K562 (cell line): Measurements from ENCODE around the gene MAP3K2. TPM values are rescaled to one million over a fixed set of nuclear protein-coding genes. Genes with fewer than 3 reads are reported as not detected.

ENCODE experiments used
- ATAC-seq: fragments of 200-7000 bp; cut with Tn5 transposase; 3 replicates; pipeline ENCODE4 v1.9.1; 2020; ENCODE audit warnings: moderate library complexity
- BruUV-seq: library from RNA; stranded (reverse); fragments of 400-500 nt; replicated peaks from 2 replicates; lab custom pipeline; 2021; lab: Mats Ljungman, UMichigan
- CTCF ChIA-PET: fragments of 300-600 bp; formaldehyde crosslinking; extraction: SDS; loops from one replicate; lab custom pipeline; 2021; ENCODE audit warnings: low intra/inter-chr PET ratio; lab: Yijun Ruan, JAX
- POLR2A ChIA-PET: fragments of 300-600, 350-650 bp; sonication (Branson Sonifier 250); formaldehyde crosslinking; extraction: SDS; loops from one replicate; lab custom pipeline; 2021; ENCODE audit warnings: antibody characterized with exemption, inconsistent platforms; lab: Yijun Ruan, JAX
- DNase-seq, 4 experiments: peaks; one replicate each; pipeline versions ENCODE4 v3.0.0 to v3.0.0-alpha.2; 2011 to 2018; ENCODE audit warnings: low spot score in 3 of 4, mixed read lengths in 3 of 4; ENCODE audit errors: extremely low read depth in 1 of 4
- FAIRE-seq: peaks from 2 replicates; lab custom pipeline; 2011; peaks lifted over from hg19 to GRCh38; lab: Jason Lieb, UNC
- H2AFZ ChIP-seq: 2 replicates; pipeline ENCODE4 v1.6.0; 2011; ENCODE audit warnings: low read depth, low read length, control low read depth, inconsistent platforms
- H3K27ac ChIP-seq: fragments of 200-600 bp; 3 replicates; pipeline ENCODE4 v1.8.0; 2011; ENCODE audit warnings: low read depth, mild to moderate bottlenecking, control low read depth, inconsistent platforms, low read length, moderate library complexity, mixed read lengths; ENCODE audit errors: extremely low read depth
- H3K27me3 ChIP-seq, 2 experiments: fragments of 300-600 bp in 1 of 2; 2 replicates in 1 of 2; 3 replicates in 1 of 2; pipeline versions ENCODE4 v1.6.0 to v1.8.0; 2011; ENCODE audit warnings: inconsistent platforms in 2 of 2, low read length in 2 of 2, mild to moderate bottlenecking in 1 of 2, mixed read lengths in 1 of 2, moderate library complexity in 1 of 2; ENCODE audit not compliant: control insufficient read depth in 2 of 2, insufficient read depth in 2 of 2
- H3K36me3 ChIP-seq: fragments of 300-600 bp; 3 replicates; pipeline ENCODE4 v1.8.0; 2011; ENCODE audit warnings: mild to moderate bottlenecking, low read length, inconsistent platforms; ENCODE audit not compliant: control insufficient read depth, insufficient read depth
- H3K4me1 ChIP-seq, 2 experiments: fragments of 200-600 bp in 1 of 2; replicated peaks in 1 of 2; 2 replicates in 1 of 2; 3 replicates in 1 of 2; pipeline versions ENCODE4 v1.5.1 to v1.8.0; 2011; ENCODE audit warnings: inconsistent platforms in 2 of 2, low read length in 2 of 2, mild to moderate bottlenecking in 1 of 2, mixed read lengths in 1 of 2, moderate library complexity in 1 of 2; ENCODE audit not compliant: control insufficient read depth in 2 of 2, insufficient read depth in 2 of 2
- H3K4me2 ChIP-seq: 2 replicates; pipeline ENCODE4 v1.6.1; 2011; ENCODE audit warnings: low read length, control low read depth, inconsistent platforms, mixed read lengths; ENCODE audit not compliant: insufficient read depth
- H3K4me3 ChIP-seq: fragments of 200-600 bp; sonication (generic), shearing (Covaris generic); 2 replicates; pipeline ENCODE4 v1.5.1; 2016; ENCODE audit warnings: control low read depth, inconsistent platforms
- H3K79me2 ChIP-seq: fragments of 200-600 bp; 3 replicates; pipeline ENCODE4 v1.8.0; 2011; ENCODE audit warnings: low read length, inconsistent platforms; ENCODE audit not compliant: control insufficient read depth, insufficient read depth
- H3K9ac ChIP-seq, 2 experiments: 2 replicates each; pipeline versions ENCODE4 v1.6.0 to v1.6.1; 2011; ENCODE audit warnings: low read depth in 2 of 2, low read length in 2 of 2, control low read depth in 1 of 2, inconsistent platforms in 1 of 2, mild to moderate bottlenecking in 1 of 2, mixed read lengths in 1 of 2; ENCODE audit not compliant: insufficient read depth in 1 of 2
- H3K9me1 ChIP-seq: one replicate; pipeline ENCODE4 v1.6.0; 2011; ENCODE audit warnings: inconsistent platforms, mild to moderate bottlenecking, low read length, moderate library complexity; ENCODE audit not compliant: control insufficient read depth, insufficient read depth
- H3K9me3 ChIP-seq: replicated peaks from 2 replicates; pipeline ENCODE4 v1.5.1; 2011; ENCODE audit warnings: low read depth, low read length, inconsistent platforms; ENCODE audit not compliant: control insufficient read depth, insufficient read depth
- H4K20me1 ChIP-seq: replicated peaks from 2 replicates; pipeline ENCODE4 v1.6.1; 2011; ENCODE audit warnings: low read length, inconsistent platforms, mixed read lengths; ENCODE audit not compliant: control insufficient read depth, insufficient read depth
- ARID1B ChIP-seq: fragments of 450-650 bp; IDR thresholded peaks from 2 replicates; pipeline ENCODE4 v1.6.1; 2016; ENCODE audit warnings: antibody characterized with exemption, mild to moderate bottlenecking, inconsistent platforms
- CBX1 ChIP-seq: sonication (generic); IDR thresholded peaks from 2 replicates; pipeline ENCODE4 v1.6.1; 2016; ENCODE audit warnings: antibody characterized with exemption, low read depth, mild to moderate bottlenecking
- ILK ChIP-seq: fragments of 450-650 bp; IDR thresholded peaks from 2 replicates; pipeline ENCODE4 v1.6.1; 2016; ENCODE audit warnings: missing genetic modification characterization, low read depth, mild to moderate bottlenecking, missing compliant biosample characterization, moderate library complexity, borderline replicate concordance
- MAFK ChIP-seq: IDR thresholded peaks from 2 replicates; pipeline ENCODE4 v1.6.1; 2011; ENCODE audit warnings: low read length, improper control_type of control experiment
- PTBP1 ChIP-seq: fragments of 200-400 bp; formaldehyde crosslinking; IDR thresholded peaks from 2 replicates; pipeline ENCODE4 v1.6.1; 2017; ENCODE audit warnings: low read depth, low read length
- SMARCA4 ChIP-seq: fragments of 450-650 bp; IDR thresholded peaks from 2 replicates; pipeline ENCODE4 v1.6.1; 2016
- SREBF1 ChIP-seq: fragments of 150-350 bp; IDR thresholded peaks from 2 replicates; pipeline ENCODE4 v1.6.1; 2014; ENCODE audit warnings: antibody characterized with exemption, low read depth, low read length, borderline replicate concordance
- TAF1 ChIP-seq: IDR thresholded peaks from 2 replicates; pipeline ENCODE4 v1.6.1; 2011; ENCODE audit warnings: mild to moderate bottlenecking, low read length, moderate library complexity; ENCODE audit not compliant: insufficient read depth, control insufficient read depth, severe bottlenecking; ENCODE audit errors: extremely low read depth
- ZEB2 ChIP-seq: fragments of 450-650 bp; IDR thresholded peaks from 2 replicates; pipeline ENCODE4 v1.6.1; 2016
- ZNF121 ChIP-seq: sonication (generic); formaldehyde crosslinking; conservative IDR thresholded peaks from 2 replicates; pipeline ENCODE4 v1.8.0; 2022; ENCODE audit warnings: missing genetic modification reagents
- WGBS: fragments of 100-300 bp; shearing (Covaris generic); methylation state at CpG from one replicate; pipeline ENCODE4 v1.1.6; 2016; ENCODE audit warnings: low coverage, mixed read lengths; ENCODE audit not compliant: insufficient coverage; ENCODE audit errors: missing lambda C conversion rate; 5-methylcytosine and 5-hydroxymethylcytosine counted together
- in situ Hi-C: fragments of 300-500 bp; cut with MboI; formaldehyde crosslinking; loops from 4 replicates; pipeline ENCODE4 v1.15.0; 2018; ENCODE audit warnings: inconsistent platforms, mixed read lengths
- intact Hi-C: fragments of 100-400 bp; cut with micrococcal nuclease; formaldehyde crosslinking; loops from 2 replicates; pipeline ENCODE4 v1.14.2; 2022
- polyA plus RNA-seq, 8 experiments: library from polyadenylated mRNA; depleted of rRNA in 4 of 8; stranded (reverse) in 5 of 8; unstranded in 3 of 8; fragments of >200 nt; fragmentation: Nextera tagmentation in 2 of 8; fragmentation: Illumina TruSeq in 1 of 8; extraction: Ambion mirVana in 2 of 8; extraction: Trizol in 1 of 8; gene quantifications; 2 replicates each; pipeline versions ENCODE4 v1.2.1 to v1.2.3, GENCODE V29; 2011 to 2014; ENCODE audit warnings: inconsistent platforms in 1 of 8, missing spikeins in 1 of 8
- total RNA-seq, 7 experiments: library from RNA; depleted of rRNA in 6 of 7; stranded (reverse); fragments of >200 nt in 6 of 7; fragmentation: Illumina TruSeq in 2 of 7; extraction: Trizol in 2 of 7; gene quantifications; 2 replicates each; pipeline versions ENCODE4 v1.2.1 to v1.2.3, GENCODE V29; 2011 to 2021; ENCODE audit warnings: low replicate concordance in 1 of 7
- TF ChIP-seq, protein P1 (sequence below): fragments of 450-650 bp; IDR thresholded peaks from 2 replicates; pipeline ENCODE4 v1.6.1; 2017; ENCODE audit warnings: antibody characterized with exemption
- TF ChIP-seq, protein P2 (sequence below): fragments of 450-650 bp; formaldehyde crosslinking; conservative IDR thresholded peaks from 2 replicates; pipeline ENCODE4 v1.4.0; 2022; ENCODE audit warnings: mild to moderate bottlenecking, missing genetic modification characterization
- TF ChIP-seq, protein P3 (sequence below): sonication (generic); formaldehyde crosslinking; IDR thresholded peaks from 2 replicates; pipeline ENCODE4 v1.8.0; 2022; ENCODE audit warnings: mild to moderate bottlenecking, missing genetic modification reagents

Gene MAP3K2
- total and polyA plus RNA-seq, 9 of the 15 experiments (the other 6 are each of a cell fraction or from before 2014, with no cell fraction given) = 1.2 to 14.2 (median 5.7) TPM

GRCh38 chr2:127408807-127409099 is 21.0 kb upstream of the MAP3K2 start (continued):
- 0 out of 2 replicates have a peak, but pooled peaks have one; percentile 16 for TF ChIP-seq CBX1
- TF ChIP-seq ILK (tag) = no peak
- TF ChIP-seq, all 486 proteins: peak for 7

DNA sequence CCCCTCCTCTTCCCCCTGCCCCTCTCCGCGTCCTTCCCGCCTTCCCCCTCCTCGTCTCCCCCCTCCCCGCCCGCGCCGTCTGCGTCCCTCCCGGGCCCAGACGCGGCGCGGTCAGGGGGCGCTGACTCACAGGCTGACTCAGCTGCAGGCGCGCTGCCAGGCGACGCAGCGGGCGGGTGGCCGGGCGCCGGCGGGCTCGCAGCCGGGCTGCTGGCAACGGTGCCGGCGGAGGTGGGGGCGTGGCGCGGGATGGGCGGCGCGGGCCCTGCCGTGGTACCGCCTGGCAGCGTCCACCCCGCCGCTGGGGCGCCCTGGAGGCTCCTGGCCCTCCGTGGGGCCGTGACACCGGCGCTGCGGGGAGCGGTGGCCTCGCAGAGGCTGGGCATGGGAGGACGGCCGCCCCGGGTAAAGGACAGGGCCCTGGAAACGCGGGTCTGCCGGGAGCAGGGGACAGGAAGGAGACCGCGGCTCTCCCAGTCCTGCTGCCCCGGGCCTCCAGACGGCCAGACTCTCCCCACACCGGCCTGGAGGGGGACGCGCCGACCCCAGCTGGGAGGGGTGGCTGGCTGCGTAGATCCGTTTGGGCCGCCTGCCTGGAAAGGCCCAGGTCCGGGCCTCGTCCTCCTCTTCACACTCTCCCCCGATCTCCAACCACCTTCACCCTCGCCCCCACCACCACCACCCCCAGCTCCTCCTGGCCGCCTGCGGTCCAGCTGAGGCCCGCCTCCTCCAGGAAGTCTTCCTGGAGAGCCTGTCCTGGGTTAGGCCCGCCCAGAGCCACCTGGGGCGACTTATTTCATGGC is 20.4 kb upstream of the MAP3K2 start:
- POLR2A ChIA-PET = interaction anchor here (0.6 to 1.4 kb wide), 5 partner anchors 9 to 243 kb away, joined by 3 to 5 read pairs (median 4); no protein-coding TSS in a partner anchor
- H3K9me3 ChIP-seq = no peaks in the 10 kb centered on the region; the same call in 1 of the 2 replicates
- 2% methylated on average over 46 of the region's 75 CpGs for WGBS
- H3K9me1 ChIP-seq = no peaks in the 10 kb centered on the region
- peak overlapping the region; percentile 72 for H3K4me2 ChIP-seq
- no peaks in the 10 kb centered on the region for H3K79me2 ChIP-seq
- peak overlapping the region; percentile 90 for H2AFZ ChIP-seq
- H3K9ac ChIP-seq = peak overlapping the region; percentile 83 to 91; a peak in 3 of 4 replicates
- peak overlapping the region; percentile 49 for H3K4me3 ChIP-seq
- DNase-seq (peak; percentile 93 to 95 (median 94)), ATAC-seq (peak; percentile 94), FAIRE-seq (peak; percentile 49)
- H4K20me1 ChIP-seq = no peaks in the 10 kb centered on the region
- no peaks in the 10 kb centered on the region for H3K36me3 ChIP-seq
- intact Hi-C loops = no loop called here
- in situ Hi-C loops = no loop called here
- peak overlapping the region; percentile 84 for H3K27ac ChIP-seq
- H3K27me3 ChIP-seq = no peaks in the 10 kb centered on the region
- CTCF ChIA-PET = no interaction called here
- peaks cover 17 to 18% of the 10 kb centered on the region in 2 experiments for H3K4me1 ChIP-seq
- BruUV-seq = no TSS peak
- no peak for TF ChIP-seq SMARCA4
- no peak for TF ChIP-seq SREBF1
- TF ChIP-seq ZNF121 = no peak
- no peak for TF ChIP-seq PTBP1
- TF ChIP-seq, protein P1, sequence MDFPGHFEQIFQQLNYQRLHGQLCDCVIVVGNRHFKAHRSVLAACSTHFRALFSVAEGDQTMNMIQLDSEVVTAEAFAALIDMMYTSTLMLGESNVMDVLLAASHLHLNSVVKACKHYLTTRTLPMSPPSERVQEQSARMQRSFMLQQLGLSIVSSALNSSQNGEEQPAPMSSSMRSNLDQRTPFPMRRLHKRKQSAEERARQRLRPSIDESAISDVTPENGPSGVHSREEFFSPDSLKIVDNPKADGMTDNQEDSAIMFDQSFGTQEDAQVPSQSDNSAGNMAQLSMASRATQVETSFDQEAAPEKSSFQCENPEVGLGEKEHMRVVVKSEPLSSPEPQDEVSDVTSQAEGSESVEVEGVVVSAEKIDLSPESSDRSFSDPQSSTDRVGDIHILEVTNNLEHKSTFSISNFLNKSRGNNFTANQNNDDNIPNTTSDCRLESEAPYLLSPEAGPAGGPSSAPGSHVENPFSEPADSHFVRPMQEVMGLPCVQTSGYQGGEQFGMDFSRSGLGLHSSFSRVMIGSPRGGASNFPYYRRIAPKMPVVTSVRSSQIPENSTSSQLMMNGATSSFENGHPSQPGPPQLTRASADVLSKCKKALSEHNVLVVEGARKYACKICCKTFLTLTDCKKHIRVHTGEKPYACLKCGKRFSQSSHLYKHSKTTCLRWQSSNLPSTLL = no peak
- TF ChIP-seq, protein P2, sequence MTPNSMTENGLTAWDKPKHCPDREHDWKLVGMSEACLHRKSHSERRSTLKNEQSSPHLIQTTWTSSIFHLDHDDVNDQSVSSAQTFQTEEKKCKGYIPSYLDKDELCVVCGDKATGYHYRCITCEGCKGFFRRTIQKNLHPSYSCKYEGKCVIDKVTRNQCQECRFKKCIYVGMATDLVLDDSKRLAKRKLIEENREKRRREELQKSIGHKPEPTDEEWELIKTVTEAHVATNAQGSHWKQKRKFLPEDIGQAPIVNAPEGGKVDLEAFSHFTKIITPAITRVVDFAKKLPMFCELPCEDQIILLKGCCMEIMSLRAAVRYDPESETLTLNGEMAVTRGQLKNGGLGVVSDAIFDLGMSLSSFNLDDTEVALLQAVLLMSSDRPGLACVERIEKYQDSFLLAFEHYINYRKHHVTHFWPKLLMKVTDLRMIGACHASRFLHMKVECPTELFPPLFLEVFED (CRISPR knock-in tag) = no peak
- TF ChIP-seq, protein P3, sequence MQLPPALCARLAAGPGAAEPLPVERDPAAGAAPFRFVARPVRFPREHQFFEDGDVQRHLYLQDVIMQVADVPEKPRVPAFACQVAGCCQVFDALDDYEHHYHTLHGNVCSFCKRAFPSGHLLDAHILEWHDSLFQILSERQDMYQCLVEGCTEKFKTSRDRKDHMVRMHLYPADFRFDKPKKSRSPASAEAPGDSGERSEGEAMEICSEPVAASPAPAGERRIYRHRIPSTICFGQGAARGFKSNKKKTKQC (CRISPR knock-in tag) = no peak
- peak; percentile 40; the same call in 1 of the 2 replicates for TF ChIP-seq ZEB2
- TF ChIP-seq TAF1 = peak; percentile 51
- TF ChIP-seq MAFK = no peak
- TF ChIP-seq ARID1B = peak; percentile 34
